Activated naive CD8-positive, alpha-beta T cell treated with anti-CD3 and anti-CD28 coated beads, Interleukin-2, amount 50 U/mL, for 16 hours (primary cell): ENCODE results near the gene ODAD4.
A peak's percentile ranks its signal among the peaks of the same experiment; 100 is the strongest.
"Not testable (repeated sequence)": the region's sequence is repeated elsewhere in the genome, so short reads cannot be mapped to it uniquely, and the experiment has no call there.

Experiments used
- DNase-seq: peaks from one replicate; pipeline ENCODE4 v3.0.0-alpha.2; 2020; ENCODE audit warnings: low read depth, low spot score

ODAD4 gene

GRCh38 chr17:41913798-41914197 is 16.6 kb upstream of the ODAD4 start:
- DNase-seq = no peak

DNA sequence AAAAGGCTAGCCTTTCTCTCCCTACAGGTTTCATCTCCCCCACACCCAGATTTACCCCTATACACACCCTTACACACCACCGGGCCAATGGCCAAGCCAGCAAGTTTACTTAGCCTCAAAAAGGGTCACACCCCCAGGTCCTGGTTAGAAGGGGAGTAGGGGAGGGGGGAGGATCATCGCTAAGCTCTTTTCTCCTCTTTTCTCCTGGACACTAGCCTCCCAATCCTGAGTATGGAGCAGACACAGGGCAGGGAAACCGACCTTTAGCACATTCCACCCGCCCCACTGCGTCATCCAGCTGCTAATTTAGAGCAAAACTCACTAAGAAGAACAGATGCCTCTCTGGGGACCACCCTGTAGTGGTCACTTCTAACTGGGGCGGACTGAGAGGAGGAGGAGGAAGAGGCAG is 16.1 kb upstream of the ODAD4 start:
- no peak for DNase-seq

DNA sequence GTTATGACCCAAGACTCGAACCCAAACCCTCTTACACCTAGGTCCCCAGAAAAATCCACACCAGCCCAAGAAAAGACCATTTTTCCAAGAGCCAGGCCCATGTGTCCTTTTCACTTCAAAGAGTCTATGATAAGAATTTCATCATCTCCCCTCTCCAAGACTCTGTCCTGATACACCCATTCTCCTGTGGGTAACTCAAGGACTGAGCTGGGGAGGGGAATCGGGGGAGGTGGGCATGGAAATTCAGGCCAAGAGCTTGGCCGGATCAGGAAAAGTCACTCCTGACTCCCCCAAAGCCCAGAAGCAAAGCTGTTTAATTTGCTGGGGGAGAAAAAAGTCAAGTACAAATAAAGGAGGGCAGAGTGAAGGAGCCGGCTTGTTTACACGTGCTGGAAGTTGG is 15.4 kb upstream of the ODAD4 start:
- no peak for DNase-seq

GRCh38 chr17:41915566-41915965 is 14.9 kb upstream of the ODAD4 start:
- no peak for DNase-seq

DNA sequence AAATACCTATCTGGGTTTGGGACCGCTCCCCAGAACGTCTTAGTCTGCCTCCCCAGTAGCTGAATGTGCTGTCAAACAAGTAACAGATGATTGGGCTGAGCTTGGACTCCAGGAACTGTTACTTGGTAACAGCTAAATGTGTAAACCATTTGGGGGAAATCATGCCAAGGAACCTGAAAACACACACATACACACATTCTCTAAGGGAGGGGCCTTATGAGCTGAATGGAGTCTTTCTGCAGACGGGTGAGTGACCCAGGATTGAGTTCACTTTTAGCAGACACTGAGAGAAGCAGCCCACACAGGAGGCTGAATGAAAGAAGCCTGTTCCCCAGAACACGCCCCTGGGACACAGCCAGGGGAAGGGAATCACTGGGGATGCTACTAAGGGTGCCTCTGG is 13.2 kb upstream of the ODAD4 start:
- no peak for DNase-seq

- DNase-seq = no peak
These were observed 12.6 kb upstream of the ODAD4 start for GRCh38 chr17:41917679-41918313.

GRCh38 chr17:41918314-41919164 is 11.9 kb upstream of the ODAD4 start, which contains the start of gene ACLY:
Gene ACLY (minus strand): TSS chr17:41918951. CDS start chr17:41913873, 5,078 bp downstream.
- peak; percentile 92 for DNase-seq

DNA sequence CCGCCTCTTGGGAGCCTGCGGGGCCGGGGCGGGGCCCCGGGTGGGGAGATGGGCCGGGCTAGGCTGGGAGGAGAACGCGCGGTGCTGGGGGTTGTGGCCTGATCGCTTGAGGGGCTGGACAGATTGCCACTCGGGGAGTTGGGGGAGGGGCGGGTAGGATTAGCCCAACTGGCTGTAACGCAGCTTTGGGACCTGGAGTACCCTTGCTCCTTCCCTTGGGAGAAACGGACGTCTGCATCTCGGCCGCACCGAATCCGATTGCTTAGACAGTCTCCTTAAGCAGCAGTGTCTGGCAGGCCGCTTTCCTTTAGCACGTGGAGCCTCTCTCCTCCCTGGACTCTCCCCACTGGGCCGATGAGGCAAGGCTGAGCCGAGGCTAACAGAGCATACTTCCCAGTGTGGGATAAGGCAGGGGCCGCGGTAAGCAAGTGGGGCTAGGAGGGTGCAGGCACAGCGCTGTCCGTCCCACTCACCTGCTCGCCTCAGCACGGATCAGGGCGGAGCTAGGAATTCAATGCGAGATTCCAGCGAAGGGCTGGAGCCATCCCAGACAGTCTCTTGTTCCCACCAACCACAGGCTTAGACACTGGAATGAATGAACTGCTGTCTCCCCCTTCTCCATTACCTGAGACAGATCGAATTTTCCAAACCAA is 11.1 kb upstream of the ODAD4 start:
- DNase-seq = no peak

DNA sequence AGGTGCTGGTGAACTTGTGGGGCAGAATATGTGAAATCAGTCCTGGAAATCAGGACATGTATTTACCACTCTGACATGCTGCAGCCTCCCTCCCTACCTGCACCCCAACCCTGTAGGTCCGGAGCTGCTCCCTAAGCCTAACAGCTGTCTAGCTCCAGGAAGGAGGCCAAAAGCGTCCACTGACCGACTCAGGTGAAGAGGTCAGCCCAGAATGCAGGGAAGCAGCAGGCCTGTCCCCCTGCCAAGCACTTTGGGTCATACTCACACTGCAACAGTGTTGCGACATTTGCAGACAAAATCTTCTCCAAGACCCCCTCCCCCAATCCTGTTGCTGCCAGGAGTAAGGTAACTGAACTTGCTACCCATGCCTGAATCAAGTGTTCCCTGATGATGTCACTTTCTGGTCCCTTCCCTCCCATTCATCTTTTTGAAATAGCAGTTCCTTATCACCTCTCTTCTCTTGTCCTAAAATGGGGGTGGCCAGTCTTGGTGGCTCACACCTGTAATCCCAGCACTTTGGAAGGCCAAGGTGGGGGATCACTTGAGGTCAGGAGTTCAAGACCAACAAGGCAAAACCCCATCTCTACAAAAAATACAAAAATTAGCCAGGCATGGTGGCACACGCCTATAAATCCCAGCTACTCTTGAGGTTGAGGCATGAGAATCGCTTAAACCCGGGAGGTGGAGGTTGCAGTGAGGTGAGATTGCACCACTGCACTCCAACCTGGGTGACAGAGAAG is 10.4 kb upstream of the ODAD4 start:
- no peak for DNase-seq

GRCh38 chr17:41920580-41920955 is 9.8 kb upstream of the ODAD4 start:
- no peak for DNase-seq

GRCh38 chr17:41925991-41926590 is 4.3 kb upstream of the ODAD4 start:
- DNase-seq = no peak

GRCh38 chr17:41928693-41929251 is 1.6 kb upstream of the ODAD4 start:
- DNase-seq = no peak

DNA sequence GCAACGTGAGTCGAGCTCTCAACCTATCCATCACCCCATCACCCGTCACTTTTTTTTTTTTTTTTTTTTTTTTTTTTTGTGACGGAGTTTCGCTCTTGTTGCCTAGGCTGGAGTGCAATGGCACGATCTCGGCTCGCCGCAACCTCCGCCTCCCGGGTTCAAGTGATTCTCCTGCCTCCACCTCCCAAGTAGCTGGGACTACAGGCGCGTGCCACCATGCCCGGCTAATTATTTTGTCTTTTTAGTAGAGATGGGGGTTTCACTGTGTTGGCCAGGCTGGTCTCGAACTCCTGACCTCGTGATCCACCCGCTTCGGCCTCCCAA is 378 bp downstream of the ODAD4 start:
- DNase-seq = not testable (repeated sequence)

GRCh38 chr17:41931715-41932114 is 1.3 kb downstream of the ODAD4 start:
- not testable (repeated sequence) for DNase-seq

DNA sequence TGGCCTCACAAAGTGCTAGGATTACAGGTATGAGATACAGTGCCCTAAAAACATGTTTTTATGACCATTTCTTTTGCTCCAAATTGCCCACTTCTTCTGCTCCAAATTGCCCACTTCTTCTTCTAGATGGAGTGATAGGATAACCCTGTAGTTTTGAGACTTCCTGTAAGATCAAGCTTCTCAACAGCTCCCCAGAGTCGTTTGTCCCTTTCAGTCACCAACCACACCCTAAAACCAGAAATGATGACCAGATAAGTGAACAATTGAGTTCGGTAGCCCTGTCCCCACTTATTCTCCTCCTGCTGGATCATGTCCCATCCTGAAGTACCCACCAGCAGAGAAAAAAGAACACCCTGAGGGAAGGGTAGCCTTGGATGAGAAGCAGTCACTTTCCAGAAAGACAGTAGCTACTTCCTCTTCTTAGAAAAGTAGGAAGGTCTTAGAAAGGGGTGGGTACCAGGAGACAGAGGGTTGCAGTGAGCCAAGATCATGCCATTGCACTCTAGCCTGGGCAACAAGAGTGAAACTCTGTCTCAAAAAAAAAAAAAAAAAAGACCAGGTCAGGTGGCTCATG is 2.5 kb downstream of the ODAD4 start:
- DNase-seq = no peak

GRCh38 chr17:41935641-41936040 is 5.2 kb downstream of the ODAD4 start:
- no peak for DNase-seq

- no peak for DNase-seq
These were observed 7.8 kb downstream of the ODAD4 start for GRCh38 chr17:41937970-41938954.

GRCh38 chr17:41939044-41939692 is 8.8 kb downstream of the ODAD4 start:
- DNase-seq = no peak

GRCh38 chr17:41939693-41940090 is 9.3 kb downstream of the ODAD4 start:
- no peak for DNase-seq
